NOMO-1 (cell line): ENCODE data around the gene RITA1.

ENCODE experiments used
- DNase-seq, 2 experiments: peaks; one replicate each; lab custom pipeline; 2025; ENCODE audit not compliant: unreplicated experiment in 2 of 2; lab: John Stamatoyannopoulos, UW

Gene RITA1

GRCh38 chr12:113226696-113227568 lies 41.4 kb downstream of the RITA1 start:
- peak in 1 of 2 experiments; percentile 17 for DNase-seq

GRCh38 chr12:113227686-113228391 lies 42.3 kb downstream of the RITA1 start:
- DNase-seq: no peak

DNA sequence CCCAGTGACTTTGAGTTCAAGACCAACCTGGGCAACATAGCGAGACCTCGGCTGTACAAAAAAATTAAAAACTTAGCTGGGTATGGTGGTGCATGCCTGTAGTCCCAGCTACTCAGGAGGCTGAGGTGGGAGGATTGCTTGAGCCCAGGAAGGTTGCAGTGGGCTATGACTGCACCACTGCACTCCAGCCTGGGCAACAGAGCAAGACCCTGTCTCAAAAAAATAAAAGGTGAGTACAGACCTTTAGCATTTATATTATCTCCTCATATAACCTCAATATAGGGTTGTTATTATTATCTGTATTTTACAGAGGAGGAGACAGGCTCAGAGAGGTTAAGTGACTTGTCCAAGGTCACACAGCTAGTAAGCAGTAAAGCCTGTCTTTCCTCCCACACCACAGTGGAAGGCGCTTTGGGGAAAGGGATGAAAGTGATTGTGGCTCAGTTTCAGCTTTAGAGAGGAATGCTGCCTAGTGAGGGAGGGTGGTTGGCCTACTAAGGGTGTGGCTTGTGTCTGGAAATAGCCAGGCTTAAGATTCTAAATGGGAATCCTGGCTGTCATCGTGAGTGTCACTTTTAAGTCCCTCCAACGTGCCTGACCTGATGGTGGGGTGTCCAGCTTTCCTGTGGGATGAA lies 43.0 kb downstream of the RITA1 start:
- no peak for DNase-seq

- DNase-seq: no peak
Observed at GRCh38 chr12:113230315-113231234, 45.1 kb downstream of the RITA1 start.

DNA sequence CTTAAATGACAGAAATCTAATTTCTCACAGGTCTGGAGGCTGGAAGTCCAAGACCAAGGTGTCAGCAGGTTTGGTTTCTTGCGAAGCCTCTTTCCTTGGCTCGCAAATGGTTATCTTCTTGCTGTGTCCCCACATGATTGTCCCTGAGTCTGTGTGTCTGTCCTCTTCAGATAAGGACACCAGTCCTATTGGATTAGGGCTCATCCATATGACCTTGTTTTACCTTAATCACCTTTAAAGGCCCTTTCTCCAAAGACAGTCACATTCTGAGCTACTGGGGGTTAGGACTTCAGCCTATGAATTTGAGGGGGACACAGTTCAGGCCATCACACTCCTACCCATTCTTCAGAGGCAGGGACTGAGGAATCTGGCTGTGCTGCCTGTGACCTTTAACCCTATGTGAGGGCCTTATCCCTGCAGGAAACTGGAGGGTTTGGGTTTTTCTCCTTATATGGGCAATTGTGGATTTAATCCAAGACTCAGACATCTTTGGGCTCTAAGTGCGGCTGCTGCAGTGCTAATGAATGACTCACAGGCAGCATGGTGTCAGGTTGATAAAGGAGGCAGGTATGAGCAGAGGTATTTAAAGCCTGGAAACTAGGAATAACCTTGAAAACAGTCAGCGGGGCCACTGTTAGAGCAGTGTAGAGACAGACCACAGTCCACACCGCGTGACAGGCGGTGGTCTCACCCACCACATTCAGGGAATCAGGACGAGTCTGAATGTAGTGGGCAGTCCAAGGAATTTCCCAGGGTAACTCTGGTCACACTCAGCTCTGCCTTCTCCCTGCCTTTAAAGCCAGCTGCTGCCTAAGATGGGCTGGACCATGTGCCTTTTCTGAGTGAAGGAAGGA lies 45.9 kb downstream of the RITA1 start:
- no peak for DNase-seq

DNA sequence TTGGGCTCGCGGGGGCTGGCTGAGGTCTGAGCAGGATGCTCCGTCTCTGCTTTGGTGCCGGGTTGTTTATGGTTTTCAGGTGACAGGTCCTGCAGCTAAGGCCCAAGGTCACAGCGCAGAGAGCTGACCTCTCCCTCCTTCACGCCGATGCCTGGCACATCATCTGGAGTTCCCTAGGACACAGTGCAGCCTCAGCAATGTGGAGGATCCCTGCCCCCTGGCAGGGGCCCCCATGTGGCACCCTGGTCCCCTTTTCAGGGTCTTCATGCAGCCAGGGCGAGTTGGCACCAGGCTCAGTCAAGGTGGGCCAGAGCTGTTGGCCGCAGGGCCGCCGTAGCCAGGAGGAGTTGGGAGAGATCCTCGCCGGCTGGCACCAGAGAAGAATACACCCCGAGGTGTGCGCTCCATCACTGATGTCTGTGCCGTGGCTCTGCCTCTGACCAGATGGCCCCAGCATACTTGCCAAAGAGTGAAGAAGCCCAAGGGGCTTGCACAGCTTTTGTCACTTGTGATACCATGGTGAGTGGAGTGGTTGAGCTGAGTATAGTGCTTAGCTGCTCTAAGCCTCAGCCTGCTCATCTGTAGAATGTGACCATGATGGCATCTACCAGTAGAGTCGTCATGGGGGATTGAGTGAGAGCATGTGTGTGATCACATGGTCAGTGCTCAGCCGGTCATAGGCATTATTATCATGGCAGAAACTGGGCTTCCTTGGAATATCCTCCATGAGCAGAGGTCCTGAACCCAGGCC lies 46.7 kb downstream of the RITA1 start:
- DNase-seq: no peak

GRCh38 chr12:113232840-113233585 lies 47.5 kb downstream of the RITA1 start:
- DNase-seq: peak; percentile 90

- no peak for DNase-seq
Observed at GRCh38 chr12:113233967-113234366, 48.4 kb downstream of the RITA1 start.

DNA sequence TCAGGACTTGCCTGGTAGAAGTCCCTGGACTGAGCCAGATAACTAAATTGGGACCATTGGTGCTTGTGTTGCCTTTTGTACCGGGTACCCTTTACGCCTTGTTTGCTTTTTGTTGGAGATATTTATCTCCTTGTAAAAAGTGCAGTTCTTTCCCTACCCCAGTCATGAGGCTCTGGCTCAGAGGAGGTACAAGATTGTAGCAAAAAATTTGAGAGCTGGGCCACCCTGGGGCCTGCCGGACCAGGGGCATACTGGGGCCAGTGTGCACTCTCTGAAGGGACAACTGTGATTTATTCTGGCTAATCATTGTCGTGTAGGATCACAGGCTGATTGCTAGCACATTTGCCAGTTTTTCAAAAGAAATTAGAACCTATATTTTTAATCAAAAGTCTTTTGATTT lies 49.0 kb downstream of the RITA1 start:
- no peak for DNase-seq

GRCh38 chr12:113235976-113236375 lies 50.5 kb downstream of the RITA1 start:
- no peak for DNase-seq

- no peak for DNase-seq
Observed at GRCh38 chr12:113236539-113237399, 51.2 kb downstream of the RITA1 start.

GRCh38 chr12:113237748-113238147 lies 52.2 kb downstream of the RITA1 start:
- DNase-seq: no peak

- no peak for DNase-seq
Observed at GRCh38 chr12:113238309-113238708, 52.8 kb downstream of the RITA1 start.

- no peak for DNase-seq
Observed at GRCh38 chr12:113239288-113239771, 53.8 kb downstream of the RITA1 start.

DNA sequence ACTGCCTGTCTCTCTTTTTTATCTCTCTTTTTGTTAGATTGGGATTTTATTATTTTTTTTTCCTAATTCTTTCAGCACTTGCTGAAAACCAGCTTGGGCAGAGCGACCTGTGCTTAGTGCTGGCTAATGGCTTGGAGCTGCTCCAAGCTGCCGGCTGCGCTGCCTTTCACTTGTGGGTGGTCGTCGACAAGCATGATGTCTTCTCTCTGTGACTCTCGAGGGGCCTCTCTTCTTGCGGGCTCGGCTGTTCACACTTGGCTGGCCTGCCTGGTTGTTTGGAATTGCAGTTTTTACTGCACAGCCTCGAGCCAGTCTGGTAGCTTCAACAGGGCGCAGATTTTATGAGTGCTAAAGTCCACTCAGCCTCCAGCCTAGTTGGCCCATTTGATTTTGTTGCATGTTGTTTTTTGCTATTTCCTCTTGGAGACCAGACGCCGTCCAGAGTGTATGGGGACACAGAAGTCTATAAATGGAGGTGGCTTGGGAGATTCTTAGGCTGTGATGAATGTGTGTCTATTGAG lies 54.4 kb downstream of the RITA1 start:
- DNase-seq: no peak

DNA sequence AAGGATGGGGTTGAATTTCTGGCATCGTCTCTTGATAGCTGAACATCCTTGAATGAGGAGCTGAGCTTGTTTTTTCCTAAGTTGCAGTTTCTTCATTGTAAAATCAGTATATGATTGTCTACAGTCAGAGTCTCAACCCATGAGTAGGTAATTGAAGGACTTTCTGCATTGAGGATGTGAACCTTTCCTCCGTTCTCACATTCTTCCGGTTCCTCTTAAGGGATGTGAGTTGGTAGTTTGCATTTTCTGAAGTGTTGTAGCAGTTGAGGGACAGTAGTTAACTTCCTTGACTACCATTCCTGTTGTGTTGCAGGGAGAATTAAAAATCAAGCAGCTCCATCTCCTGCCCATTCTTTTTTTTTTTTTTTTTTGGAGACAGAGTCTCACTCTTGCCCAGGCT lies 54.9 kb downstream of the RITA1 start:
- peak; percentile 42 to 75 for DNase-seq
